Hepatic stellate cell (primary cell): Measurements from ENCODE around the gene IL21R.

Source experiments
- DNase-seq: peaks from one replicate; pipeline ENCODE4 v3.0.0; 2011; ENCODE audit warnings: low spot score

Gene IL21R

DNA sequence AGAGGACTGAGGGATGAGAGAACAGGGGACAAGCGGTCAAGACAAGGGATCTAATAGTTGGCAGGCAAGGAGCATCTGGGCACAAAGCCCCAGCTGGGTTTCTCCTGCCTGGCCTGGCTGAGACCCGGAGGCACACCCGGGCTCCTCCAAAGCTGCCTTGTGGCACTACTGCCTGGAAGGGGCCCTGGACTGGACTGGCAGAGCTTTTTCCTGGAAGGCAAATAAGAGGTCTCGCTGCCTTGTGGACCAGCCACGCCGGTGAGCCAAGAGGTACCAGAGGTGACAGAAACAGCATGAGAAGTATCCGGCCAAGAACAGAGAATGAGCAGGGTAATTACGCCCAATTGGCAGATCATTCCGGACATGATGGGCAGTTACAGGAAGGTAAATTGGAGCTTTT lies 83.2 kb downstream of the IL21R start:
- no peak for DNase-seq

GRCh38 chr16:27485811-27486210 lies 83.8 kb downstream of the IL21R start:
- DNase-seq: no peak

DNA sequence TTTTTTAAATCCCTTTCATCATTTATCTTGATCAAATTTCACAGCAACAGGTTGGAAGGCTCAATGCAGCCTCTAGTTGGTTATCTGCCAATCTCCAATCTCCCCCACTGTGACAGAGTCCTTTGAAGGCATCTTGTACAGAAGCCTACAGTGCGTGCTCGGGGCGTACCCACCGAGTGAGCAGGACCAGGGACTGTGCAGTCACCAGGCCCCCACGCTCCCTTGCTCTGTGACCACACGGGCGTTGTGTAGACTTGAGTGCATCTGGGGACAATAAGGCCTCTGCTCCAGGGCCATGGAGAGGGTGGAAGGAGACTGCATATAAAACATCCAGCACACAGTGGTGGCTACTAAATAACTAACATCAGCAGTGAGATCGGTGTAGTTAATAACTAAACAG lies 84.4 kb downstream of the IL21R start:
- no peak for DNase-seq

DNA sequence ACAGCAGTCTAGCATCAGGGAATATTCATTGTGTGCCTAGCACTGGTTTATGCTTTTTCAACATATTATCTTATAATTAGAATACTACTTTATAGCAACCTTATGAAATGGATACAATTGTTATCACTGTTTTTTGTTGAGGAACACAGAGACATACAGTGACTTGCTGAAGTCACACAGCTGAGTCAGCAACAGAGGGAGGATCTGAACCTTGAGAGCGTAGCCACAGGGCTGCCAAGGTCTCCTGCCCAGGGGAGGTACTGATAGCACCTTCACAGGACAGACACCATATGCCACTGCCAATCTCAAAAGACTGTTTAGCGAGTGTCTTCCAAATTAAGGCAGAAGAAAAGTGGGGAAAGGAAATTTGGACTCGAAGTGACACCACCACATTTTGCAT lies 84.8 kb downstream of the IL21R start:
- no peak for DNase-seq

DNA sequence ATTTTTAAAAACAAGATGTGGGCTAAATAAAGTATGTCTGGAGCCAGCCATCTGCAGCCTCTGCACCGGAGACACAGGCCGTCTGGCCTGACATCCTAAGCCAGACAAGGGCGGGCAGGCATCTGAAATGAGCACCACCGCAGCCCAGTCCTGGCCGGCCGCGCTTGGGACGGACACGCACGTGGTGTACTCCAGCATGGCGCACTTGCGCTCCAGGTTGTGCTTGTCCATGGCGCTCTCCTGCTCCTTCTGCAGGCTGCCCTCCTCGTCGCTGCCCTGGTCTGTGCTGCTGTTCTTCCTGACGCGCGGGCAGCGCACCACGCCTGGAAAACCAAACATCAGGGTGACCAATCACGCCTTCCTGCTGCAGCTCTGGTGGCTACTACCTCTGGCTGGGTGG lies 87.4 kb downstream of the IL21R start:
- no peak for DNase-seq

DNA sequence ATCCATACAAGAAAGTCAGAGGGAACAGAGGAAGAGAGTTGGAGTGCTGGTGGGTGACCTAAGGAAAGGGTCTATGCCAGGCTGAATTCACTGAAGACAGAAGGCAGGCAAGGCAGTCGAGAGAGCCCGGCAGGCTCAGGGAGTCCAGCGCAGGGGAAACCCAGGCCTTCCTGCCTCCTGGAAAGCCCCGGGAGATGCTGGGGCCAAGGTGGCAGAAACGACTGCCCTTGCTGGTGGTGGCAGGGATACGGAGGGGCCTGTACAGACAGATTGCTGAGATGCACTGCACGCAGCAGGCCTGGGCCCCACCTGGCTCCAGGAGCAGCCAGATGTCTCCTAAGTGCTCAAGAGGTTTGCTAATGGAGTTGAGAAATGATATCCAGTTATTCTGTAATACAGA lies 87.9 kb downstream of the IL21R start:
- no peak for DNase-seq

DNA sequence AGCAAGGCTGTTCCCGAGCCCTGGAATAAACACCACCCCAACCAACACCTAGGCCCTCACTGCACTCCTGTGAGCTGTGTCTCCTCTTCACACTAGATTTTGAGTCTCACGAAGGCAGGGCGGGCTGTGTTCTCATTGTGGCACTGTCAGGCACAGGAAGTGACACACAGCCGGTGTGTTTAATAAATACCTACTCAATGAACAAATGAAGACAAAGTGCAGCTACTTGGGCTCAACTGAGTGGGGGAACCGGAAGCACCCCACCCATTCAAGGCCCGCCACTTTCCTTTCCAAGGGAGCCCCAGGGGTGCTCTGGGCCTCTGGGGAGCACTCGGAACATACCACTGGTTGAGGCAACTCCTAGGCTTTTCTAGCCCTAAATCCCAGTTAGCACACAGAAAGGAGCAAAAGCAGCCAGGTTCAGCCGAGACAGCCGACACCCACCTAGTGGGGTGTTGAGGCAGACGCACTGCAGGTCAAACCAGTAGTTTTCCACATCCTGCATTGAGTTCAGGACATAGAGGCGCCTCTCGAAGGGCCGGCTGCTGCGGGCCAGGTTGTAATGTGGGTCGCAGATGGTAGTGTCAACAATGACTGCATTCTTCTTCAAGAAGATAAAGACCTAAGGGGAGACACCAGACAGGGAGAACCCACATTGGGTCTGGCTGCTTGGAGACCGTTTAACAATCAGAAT lies 90.1 kb downstream of the IL21R start:
- DNase-seq: no peak

- DNase-seq: no peak
Observed at GRCh38 chr16:27492588-27492979, 90.6 kb downstream of the IL21R start.

DNA sequence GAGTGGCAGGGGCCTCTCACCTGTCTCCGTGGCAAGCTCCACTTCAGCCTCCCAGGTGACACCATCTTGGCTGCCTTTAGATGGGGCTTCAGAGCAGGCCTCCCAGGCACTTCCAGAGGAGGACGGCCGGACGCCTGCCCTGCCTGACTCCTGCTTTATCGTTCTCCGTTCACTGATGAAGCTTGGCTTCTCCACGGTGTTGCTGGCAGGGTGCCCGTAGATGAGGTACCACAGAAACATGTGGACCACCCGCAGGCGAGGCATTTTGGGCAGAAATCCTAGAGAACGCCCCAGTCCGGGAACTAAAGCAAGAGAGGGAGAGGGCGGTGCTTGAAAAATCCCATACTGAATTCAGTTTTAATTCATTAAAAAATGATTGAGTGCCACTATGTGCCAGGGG lies 93.2 kb downstream of the IL21R start:
- no peak for DNase-seq

- no peak for DNase-seq
Observed at GRCh38 chr16:27498031-27498825, 96.3 kb downstream of the IL21R start.

GRCh38 chr16:27498916-27499658 lies 97.1 kb downstream of the IL21R start:
- DNase-seq: no peak

DNA sequence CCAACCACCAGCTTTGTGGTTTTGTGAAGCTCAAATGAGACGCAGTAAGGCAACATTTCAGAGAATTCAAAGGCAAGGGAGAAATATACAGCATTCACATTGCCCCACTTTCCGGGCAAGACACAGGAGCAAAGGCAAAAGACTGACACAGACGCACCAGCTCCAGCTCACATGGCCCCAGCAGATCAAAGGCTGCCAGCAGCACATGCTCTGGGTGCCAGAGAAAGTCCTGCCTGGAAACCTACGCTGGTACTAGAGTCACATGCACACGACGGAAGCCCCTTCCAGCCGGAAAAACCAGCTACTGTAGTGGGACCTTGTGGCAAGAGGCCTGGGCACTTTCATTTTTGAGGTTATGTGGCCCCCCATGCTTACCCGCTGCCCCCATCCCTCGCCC lies 97.7 kb downstream of the IL21R start:
- DNase-seq: no peak

DNA sequence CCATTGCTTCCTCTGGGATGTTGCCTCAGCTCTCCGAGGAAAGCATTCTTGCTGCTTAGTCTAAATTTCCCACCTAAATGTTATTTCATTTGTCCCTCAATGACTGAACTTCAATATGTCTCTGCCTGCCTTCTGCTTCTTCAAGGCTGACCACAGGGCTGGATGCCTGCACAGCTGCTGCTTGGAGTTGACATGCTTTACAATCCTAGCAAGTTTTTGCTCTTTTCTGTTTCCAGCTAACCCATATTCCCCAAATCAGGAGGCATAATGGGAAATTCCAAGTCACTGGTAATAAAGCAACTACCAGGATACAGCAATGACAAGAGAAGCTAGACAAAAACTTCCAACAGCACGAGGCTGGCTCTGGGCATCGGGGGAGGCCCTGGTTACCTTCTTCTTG lies 98.8 kb downstream of the IL21R start:
- no peak for DNase-seq
